Body of pancreas (tissue), 4 donors: ENCODE results near the gene CAMK2D. TPM values are rescaled to one million over a fixed set of nuclear protein-coding genes. Genes with fewer than 3 reads are reported as not detected.

Source experiments
- ATAC-seq: fragments of 150-250 bp; one replicate; pipeline ENCODE4 v1.9.1; 2016
- DNase-seq, 4 donors: peaks; one replicate each; pipeline ENCODE4 v3.0.0-alpha.2; 2019
- H3K27ac ChIP-seq, 4 donors: fragments of 200-600 bp; sonication (generic); 1 replicate in 3 of 4; 2 replicates in 1 of 4; pipeline versions ENCODE4 v1.5.1 to v1.6.1; 2016 to 2019; ENCODE audit warnings: mild to moderate bottlenecking in 1 of 4, mixed read lengths in 1 of 4, moderate library complexity in 1 of 4
- H3K27me3 ChIP-seq, 2 donors: fragments of 200-600 bp; sonication (generic); one replicate each; pipeline ENCODE4 v1.6.0; 2016; ENCODE audit warnings: mild to moderate bottlenecking in 1 of 2
- H3K36me3 ChIP-seq, 2 donors: fragments of 200-600 bp; sonication (generic); replicated peaks in 1 of 2; 2 replicates each; pipeline ENCODE4 v1.5.1; 2016; ENCODE audit warnings: low read depth in 2 of 2; ENCODE audit not compliant: insufficient read depth in 1 of 2
- H3K4me1 ChIP-seq: fragments of 200-600 bp; sonication (generic); one replicate; pipeline ENCODE4 v1.6.0; 2016
- H3K4me3 ChIP-seq, 2 donors: fragments of 200-600 bp; sonication (generic); 1 replicate in 1 of 2; 2 replicates in 1 of 2; pipeline ENCODE4 v1.5.1; 2016 to 2019
- H3K9me3 ChIP-seq, 3 donors: fragments of 200-600 bp; sonication (generic); 1 replicate in 2 of 3; 2 replicates in 1 of 3; pipeline ENCODE4 v1.5.1; 2016
- CTCF ChIP-seq, 7 experiments: fragments of 450-650 bp in 4 of 7; fragments of 200-600 bp in 3 of 7; sonication (generic) in 3 of 7; IDR thresholded peaks; one replicate each; pipeline ENCODE4 v1.5.1; 2016 to 2019; ENCODE audit warnings: antibody characterized with exemption in 7 of 7
- POLR2A ChIP-seq, 3 donors: fragments of 450-650 bp; IDR thresholded peaks; one replicate each; pipeline ENCODE4 v1.6.1; 2016; ENCODE audit warnings: antibody characterized with exemption in 3 of 3, mild to moderate bottlenecking in 2 of 3
- WGBS, 2 donors: methylation state at CpG; one replicate each; pipeline ENCODE4 v1.1.5; 2017; 5-methylcytosine and 5-hydroxymethylcytosine counted together
- intact Hi-C: fragments of 100-400 bp; cut with DNase I; formaldehyde crosslinking; loops from one replicate; pipeline ENCODE4 v1.15.1; 2023
- total RNA-seq, 2 donors: library from RNA; depleted of rRNA; stranded (reverse); fragments of >200 nt; gene quantifications; one replicate each; pipeline ENCODE4 v1.1.0, GENCODE V29; 2016

The CAMK2D gene
- total RNA-seq, 2 donors from 2014 or later = 25.7 to 29.3 TPM

DNA sequence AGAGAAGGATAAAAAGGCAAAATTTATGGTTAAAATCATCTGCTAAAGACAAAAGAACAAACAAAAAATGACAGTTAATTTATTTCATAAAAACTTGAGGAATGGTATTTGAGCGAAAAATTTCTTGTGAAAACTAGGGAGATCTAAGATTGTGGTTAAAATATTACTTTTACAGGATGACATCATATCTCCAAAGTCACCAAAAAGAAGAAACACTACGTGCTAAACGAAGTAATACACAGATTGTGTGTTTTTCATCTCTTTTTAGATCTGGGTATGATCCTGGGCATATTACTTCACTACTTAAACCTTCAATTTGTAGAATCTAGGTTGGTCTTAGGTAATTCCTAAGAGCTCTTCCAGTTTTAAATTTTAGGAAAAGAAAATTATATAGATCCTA is 107.7 kb downstream of the CAMK2D start:
- intact Hi-C loops = no loop called here
- TF ChIP-seq POLR2A (IDR thresholded peaks at IDR 0.05) = no peak
- TF ChIP-seq CTCF (IDR thresholded peaks at IDR 0.05) = no peak
- Histone ChIP-seq H3K4me3 (no peak overlapping the region), H3K27ac (no peak overlapping the region), H3K9me3 (no peaks in the 10 kb centered on the region), H3K4me1 (peaks cover 14% of the 10 kb centered on the region), H3K36me3 (no peaks in the 10 kb centered on the region), H3K27me3 (no peaks in the 10 kb centered on the region)
- WGBS, 2 donors = 88 to 90% methylated on average over 3 of the region's 3 CpGs
- DNase-seq = no peak
- ATAC-seq = no peak

DNA sequence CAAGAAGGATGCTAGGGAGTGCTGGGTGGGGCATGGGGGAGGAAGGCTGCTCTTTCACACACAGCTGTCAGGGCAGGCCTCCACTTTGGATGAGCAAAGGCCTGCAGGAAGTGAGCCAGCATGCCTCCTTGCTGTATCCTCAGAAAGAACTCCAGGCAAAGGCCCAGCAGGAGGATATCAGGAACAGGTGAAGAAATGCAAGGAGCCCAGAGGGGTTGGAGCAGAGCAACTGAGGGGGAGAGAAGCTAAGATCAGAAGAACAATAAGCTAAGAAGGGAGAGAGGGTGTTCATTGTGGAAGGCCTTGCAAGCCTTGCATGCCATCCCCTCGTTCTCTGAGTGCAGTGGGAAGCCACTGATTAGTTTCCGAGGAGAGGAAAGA is 115.1 kb downstream of the CAMK2D start:
- ATAC-seq (no peak), DNase-seq (peak in 1 of 4 donors; percentile 15)
- no peaks in the 10 kb centered on the region for H3K27me3 ChIP-seq
- intact Hi-C loops = no loop called here
- 90 to 94% methylated on average over 2 of the region's 2 CpGs for WGBS, 2 donors
- peak overlapping the region; percentile 5 to 76 (median 43) for H3K27ac ChIP-seq
- TF ChIP-seq POLR2A (IDR thresholded peaks at IDR 0.05) (no peak), CTCF (IDR thresholded peaks at IDR 0.05) (no peak)
- peaks cover 38% of the 10 kb centered on the region for H3K4me1 ChIP-seq
- no peaks in the 10 kb centered on the region for H3K9me3 ChIP-seq
- H3K4me3 ChIP-seq = no peak overlapping the region
- H3K36me3 ChIP-seq = no peaks in the 10 kb centered on the region

- H3K9me3 ChIP-seq = no peaks in the 10 kb centered on the region
- peaks cover 43% of the 10 kb centered on the region for H3K4me1 ChIP-seq
- TF ChIP-seq CTCF (IDR thresholded peaks at IDR 0.05) (no peak), POLR2A (IDR thresholded peaks at IDR 0.05) (no peak)
- 52 to 59% methylated on average over 5 of the region's 5 CpGs for WGBS, 2 donors
- DNase-seq (peak; percentile 54 to 71 (median 67)), ATAC-seq (peak; percentile 98)
- no peaks in the 10 kb centered on the region for H3K27me3 ChIP-seq
- H3K36me3 ChIP-seq = no peaks in the 10 kb centered on the region
- H3K4me3 ChIP-seq = no peak overlapping the region
- intact Hi-C loops = no loop called here
- peak overlapping the region; percentile 20 to 76 (median 45) for H3K27ac ChIP-seq
Measured at GRCh38 chr4:113645771-113646441, 115.6 kb downstream of the CAMK2D start.

- no peak for TF ChIP-seq POLR2A (IDR thresholded peaks at IDR 0.05)
- no peak for TF ChIP-seq CTCF (IDR thresholded peaks at IDR 0.05)
- ATAC-seq = no peak
- intact Hi-C loops = no loop called here
- H3K9me3 ChIP-seq = no peaks in the 10 kb centered on the region
- peaks cover 49% of the 10 kb centered on the region for H3K4me1 ChIP-seq
- DNase-seq = no peak
- no peaks in the 10 kb centered on the region for H3K27me3 ChIP-seq
- H3K36me3 ChIP-seq = no peaks in the 10 kb centered on the region
- peak overlapping the region; percentile 20 to 76 (median 45) for H3K27ac ChIP-seq
- 82 to 95% methylated on average over 1 of the region's 1 CpG for WGBS, 2 donors
- no peak overlapping the region for H3K4me3 ChIP-seq
Measured at GRCh38 chr4:113645288-113645687, 116.2 kb downstream of the CAMK2D start.

DNA sequence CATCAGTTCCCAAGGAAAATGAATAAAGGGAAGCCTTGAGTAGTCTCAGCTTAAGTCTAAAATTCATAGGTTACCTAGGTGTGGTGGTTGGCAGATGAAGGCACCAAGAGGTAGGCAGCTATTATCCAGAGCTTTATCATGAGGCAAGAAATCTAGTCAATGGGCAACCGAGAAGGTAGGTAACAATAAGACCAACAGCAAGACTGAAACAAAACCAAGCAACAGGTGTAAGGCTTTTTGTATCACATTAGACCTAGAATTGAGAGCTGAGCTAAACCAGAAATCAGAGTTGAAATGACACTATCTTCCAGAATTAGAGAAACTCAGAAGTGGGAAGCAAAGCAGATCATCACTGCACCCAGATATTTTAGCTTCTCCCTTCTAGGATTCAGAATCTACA is 117.1 kb downstream of the CAMK2D start:
- Histone ChIP-seq H3K27ac (no peak overlapping the region), H3K4me3 (no peak overlapping the region), H3K27me3 (no peaks in the 10 kb centered on the region), H3K4me1 (peaks cover 52% of the 10 kb centered on the region), H3K36me3 (no peaks in the 10 kb centered on the region), H3K9me3 (no peaks in the 10 kb centered on the region)
- 91 to 100% methylated on average over 1 of the region's 1 CpG for WGBS, 2 donors
- no peak for DNase-seq
- intact Hi-C loops = no loop called here
- TF ChIP-seq POLR2A (IDR thresholded peaks at IDR 0.05) = no peak
- no peak for TF ChIP-seq CTCF (IDR thresholded peaks at IDR 0.05)
- no peak for ATAC-seq
